Activated naive CD4-positive, alpha-beta T cell treated with anti-CD3 and anti-CD28 coated beads, Interleukin-2, amount 50 U/mL, for 16 hours (primary cell): ENCODE results near the gene SLCO3A1.

Experiments
- DNase-seq: peaks from one replicate; pipeline ENCODE4 v3.0.0-alpha.2; 2020

Gene SLCO3A1

DNA sequence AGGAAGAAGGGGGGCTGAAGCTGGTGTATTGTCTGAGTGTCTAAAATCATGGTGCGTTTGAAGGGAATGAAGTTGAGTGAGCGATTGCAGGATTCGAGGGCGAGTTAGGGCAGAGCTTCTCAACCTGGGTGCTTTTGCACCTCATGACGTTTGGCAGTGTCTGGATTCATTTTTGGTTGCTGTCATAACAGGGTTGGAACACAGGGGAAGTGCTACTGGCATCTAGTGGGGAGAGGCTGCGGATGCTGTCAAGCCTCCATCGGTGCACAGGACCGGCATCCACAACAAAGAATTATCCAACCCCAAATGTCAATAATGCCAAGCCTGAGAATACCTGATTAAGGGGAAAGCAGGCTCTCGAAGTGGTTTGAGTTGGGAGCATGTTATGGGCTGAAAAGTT, 120.0 kb downstream of the SLCO3A1 start:
- no peak for DNase-seq

DNA sequence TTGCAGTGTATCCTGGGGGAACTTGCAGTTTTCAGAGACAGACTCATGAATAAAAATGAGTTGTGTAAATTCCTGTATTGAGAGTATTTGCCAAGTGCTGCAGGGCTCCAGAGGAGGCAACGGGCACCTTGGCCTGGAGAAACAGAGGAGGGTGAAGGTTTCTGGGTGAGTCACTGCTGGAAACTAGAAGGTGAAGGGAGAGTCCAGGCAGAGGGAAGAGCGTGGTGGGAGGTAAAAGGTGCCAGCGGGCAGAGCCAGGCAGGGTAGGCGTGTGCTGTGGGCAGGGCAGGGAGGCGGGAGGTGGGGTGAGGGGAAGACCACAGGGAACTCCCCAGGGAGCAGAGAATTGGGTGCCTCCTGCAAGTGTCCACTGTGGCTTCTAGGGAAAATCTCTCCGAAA, 120.8 kb downstream of the SLCO3A1 start:
- DNase-seq: no peak

DNA sequence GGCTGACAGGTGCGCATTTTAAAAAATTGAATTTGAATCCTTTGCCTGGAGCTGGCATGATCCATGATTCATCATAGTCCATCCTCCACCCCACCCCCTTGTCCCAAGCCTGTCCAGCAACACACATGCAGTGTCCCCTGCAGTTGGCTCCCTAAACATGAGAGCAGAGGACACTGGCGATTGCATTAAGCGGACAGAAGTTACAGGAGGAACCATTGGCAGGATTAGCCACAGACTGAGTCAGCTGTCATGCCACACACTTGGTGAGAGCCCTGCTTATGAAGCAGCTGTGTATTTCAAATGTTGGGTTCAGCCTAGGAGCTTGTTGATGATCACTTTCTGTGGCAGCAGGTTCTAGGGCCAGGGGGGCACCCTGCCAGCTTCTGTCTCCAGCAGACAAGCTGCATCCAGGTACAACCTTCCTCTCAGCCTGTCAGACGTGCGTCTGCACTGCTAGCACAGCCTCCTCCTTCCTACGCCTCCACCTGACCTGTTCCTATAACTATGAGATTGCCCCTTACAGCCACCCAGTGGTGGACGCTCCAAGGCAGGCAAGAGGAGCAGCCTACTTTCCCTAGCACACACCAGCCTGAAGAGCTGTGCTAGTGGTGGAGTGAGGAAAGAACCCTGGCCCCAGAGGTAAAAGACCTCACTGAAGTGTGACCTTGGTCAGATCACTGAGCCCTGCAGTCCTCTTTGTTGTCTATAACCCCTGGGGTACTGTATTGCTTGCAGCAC, 121.9 kb downstream of the SLCO3A1 start:
- no peak for DNase-seq

DNA sequence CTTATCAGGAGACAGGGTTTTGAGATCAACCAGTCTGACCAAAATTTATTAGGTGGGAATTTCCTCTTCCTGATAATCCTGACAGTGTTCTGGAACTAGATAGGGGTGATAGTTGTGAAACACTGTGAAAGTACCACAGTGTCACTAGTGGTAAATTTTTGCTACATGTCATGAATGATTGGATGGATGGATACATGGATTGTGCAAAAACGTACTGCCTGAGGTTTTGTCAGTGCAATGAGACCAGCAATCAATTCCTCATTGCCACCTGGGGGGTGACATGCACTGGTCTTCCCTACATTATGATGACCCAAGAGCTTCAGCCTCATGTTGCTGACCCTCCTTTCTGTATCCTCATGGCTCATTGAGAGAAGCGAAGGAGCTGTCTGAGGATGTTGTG, 123.5 kb downstream of the SLCO3A1 start:
- DNase-seq: no peak

DNA sequence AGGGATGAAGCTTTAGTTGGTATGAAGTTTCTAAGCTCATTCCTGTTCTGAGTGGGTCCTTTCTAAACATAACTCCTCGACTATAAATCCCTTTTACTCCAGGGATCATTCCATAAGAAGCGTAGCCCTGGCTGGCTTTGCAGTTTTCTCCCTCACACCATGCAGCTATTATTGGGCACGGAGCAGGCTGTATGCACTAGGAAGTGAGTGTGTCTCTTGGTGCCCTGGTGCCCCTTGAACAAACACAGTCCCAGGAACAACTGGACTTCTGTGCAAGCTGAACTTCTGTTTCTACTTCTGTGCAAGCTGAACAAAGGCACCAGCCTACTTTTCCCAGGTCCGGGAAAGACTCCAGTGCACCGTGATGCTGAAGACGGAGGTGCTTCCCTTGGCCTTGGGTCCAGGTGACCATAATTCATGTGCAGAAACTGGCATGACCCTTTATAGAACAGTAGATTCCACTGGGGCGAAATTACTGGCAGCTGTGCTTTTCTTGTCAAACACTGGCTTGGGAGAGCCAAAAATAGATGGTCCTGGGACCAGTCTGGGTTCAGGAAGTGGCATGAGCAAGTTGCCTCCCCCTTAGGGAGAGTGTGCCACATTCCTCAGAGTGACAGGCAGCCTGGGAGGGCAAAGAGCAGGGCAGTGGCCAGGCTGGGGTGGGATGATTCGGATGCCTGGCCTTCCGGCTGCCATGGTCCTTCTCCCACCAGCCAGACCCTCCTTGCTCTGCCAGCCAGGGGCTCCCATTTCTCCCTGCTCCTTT, 127.2 kb downstream of the SLCO3A1 start:
- DNase-seq: no peak

DNA sequence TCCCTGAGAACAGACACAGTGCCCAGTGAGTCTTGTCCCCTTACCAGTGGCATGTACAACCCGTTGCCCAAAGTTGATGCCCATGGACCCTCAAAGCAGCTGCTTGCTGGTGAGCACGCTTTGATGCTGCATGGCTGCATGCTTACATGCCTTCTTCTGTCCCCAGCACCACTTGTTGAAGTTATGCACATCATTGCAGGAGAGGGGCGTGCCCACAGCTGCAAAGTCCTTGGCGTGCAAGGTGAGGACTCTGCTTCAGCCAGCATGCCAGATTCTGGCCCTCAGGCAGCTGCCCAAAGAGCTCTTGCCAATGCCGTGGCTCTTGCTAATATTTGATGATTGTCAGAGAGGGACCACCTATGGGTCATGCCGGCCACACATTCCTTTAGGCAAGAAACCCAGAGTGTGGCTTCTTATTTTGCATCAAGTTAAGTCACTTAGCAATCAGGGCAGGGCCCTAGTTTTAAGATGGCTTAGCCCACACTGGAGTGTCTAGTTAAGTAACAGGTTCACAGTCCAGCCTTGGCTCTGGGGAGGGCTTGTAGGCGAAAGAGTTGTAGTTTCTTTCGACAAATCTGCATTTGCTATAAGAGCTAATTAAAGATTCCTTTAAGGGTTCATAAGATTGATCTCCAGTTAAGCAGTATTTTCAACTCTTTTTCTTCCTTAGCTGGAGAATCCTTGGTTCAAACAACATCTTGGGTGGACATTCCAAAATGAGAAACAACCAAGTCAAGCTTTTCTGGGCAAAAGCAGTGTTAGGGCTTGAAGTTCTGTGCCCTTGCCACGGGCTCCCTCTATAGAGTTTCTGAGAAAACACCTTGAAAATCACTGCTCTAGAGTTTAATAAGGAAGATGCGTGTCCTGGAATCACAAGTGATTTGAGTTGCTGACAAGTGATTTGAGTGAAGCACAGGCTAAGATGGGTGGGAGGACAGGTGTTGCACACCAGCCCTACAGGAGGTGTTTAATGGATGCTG, 128.6 kb downstream of the SLCO3A1 start:
- DNase-seq: no peak

DNA sequence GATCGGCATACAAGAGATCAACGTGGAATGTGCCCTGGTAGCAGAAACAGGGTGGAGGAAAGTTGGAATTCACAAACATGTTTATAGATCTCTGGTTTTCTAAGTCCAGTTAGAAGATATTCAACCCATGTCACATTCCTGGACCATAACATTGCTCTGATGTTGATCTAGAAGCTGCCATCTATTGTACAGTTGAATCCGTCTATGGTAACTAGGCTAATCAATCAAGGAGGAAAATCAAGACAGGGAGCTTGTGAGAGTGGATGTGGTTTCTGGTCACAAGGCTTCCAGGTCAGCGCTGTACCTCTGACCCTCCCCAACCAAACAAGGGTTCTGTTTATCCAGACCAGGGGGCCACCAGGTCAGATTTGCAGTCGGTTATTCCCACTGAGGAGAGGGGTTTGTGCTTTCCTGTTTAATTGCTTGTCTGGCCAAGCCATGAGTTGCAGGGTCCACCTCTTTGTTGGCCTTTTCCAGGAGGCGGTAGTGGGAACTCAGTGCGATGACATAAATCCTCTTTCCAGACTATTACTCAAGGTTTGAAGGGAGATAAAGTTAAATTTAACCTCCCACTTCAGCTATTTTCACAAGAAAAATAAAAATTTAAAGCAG, 130.3 kb downstream of the SLCO3A1 start:
- DNase-seq: no peak

DNA sequence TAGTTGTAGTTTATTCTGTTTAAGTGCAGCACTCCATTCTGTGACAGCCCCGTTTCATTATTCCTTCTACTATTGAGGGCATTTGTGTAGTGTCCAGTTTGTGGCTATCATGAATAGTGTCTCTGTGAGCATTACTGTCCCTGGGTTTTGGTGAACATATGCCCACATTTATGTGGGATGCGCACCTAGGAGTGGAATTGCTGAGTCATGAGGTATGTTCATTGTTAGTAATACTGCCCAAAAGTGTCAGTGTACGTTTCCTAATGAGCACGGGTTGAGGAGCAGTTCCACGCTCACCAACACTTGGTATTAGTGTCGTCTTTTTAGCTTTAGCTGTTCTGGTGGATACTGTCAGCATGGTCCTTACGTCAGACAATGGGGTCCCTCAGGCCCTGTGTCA, 131.8 kb downstream of the SLCO3A1 start:
- no peak for DNase-seq

DNA sequence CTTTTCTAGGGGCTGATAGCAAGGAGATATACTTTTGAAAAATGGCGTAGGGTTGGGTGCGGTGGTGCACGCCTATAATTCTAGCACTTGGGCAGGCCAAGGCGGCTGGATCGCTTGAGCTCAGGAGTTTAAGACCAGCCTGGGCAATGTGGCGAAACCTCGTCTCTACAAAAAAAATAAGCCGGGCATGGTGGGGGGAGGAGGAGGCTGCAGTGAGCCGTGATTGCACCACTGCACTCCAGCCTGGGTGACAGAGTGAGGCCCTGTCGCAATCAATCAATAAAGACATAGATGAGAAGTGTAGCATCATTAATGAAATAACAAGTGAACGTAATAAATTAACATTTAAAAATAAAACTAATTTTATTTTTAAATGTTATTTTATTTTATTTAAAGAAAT, 134.6 kb downstream of the SLCO3A1 start:
- DNase-seq: no peak

DNA sequence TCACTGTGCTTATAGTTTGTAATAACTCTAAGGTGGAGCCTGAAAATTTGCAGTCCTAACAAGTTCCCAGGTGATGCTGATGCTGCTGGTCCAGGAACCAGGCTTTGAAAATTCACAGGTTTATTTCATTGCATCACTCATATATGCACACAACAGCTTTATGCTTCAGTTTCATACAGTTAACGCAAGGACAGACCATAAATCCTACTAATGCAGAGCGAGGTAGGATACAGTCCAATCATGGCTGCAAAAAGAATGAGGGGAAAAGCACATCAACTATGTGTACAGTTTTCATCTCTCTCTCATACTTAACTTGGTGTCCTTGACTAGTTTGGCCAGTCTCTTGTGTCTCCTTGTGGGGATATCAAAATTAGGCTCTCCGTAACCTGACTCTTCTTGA, 135.1 kb downstream of the SLCO3A1 start:
- DNase-seq: no peak

DNA sequence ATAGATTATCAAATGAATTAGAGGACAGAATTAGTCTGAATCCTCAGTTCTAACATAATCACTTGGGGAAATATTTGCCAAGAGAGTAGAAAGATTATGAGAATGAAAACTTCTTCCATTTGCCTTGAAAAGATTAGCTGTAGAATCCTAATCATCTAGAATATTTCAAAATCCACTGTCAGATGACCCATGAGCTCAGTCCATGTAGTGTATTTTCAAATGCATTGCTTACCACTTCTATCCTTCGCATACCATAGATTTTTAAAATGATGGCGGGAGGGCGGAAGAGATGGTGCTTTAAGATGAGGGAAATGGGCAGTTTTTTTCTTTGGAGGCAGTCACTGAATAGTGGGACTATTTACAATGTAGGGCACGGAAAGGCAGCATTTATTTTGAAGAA, 136.3 kb downstream of the SLCO3A1 start:
- DNase-seq: no peak

DNA sequence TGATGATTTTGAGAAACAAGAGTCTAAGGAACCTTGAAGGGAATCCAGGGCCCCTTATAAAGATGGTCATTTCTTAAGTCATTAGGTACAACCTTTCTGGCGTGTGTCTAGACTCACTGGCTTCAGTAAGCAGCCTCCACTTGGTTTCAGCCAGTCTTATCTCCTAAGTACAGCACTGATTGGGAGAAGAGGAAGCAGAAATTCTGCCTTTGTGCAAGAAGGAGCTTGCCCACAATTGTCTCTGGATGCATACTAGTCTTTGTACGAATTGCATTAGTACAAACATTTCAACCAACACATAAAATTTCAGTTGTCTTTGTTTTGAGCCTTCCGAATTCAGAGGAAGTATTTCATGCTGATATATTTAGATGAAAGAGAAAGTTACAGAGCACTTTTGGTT, 139.4 kb downstream of the SLCO3A1 start:
- DNase-seq: no peak

DNA sequence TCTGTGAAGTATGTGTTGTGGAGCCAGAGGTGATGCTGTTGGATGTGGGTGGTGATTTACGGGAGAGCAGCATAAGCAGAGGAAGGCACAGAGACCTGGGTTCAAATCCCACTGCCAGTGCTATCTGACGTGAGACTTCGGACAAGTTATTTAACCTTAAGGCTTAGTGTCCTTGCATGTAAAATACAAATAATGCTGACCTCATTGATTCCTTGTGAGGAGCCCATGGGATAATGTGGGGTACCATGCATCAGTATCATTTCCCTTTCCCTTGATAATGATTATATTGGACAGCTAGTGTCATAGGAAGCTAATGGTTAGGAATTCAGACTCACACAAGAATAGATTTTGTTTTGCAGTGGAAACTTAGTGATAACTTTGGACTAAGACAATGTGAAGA, 141.6 kb downstream of the SLCO3A1 start:
- no peak for DNase-seq

DNA sequence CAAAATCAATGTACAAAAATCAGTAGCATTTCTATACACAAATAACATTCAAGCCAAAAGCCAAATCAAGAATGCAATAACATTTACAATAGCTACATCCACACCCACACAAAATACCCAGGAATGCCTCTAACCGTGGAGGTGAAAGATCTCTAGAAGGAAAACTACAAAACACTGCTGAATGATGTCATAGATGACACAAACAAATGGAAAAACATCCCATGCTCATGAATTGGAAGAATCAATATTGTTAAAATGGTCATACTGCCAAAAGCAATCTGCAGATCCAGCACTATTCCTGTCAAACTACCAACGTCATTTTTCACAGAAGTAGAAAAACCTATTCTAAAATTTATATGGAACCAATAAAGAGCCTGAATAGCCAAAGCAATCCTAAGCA, 143.7 kb downstream of the SLCO3A1 start:
- no peak for DNase-seq

DNA sequence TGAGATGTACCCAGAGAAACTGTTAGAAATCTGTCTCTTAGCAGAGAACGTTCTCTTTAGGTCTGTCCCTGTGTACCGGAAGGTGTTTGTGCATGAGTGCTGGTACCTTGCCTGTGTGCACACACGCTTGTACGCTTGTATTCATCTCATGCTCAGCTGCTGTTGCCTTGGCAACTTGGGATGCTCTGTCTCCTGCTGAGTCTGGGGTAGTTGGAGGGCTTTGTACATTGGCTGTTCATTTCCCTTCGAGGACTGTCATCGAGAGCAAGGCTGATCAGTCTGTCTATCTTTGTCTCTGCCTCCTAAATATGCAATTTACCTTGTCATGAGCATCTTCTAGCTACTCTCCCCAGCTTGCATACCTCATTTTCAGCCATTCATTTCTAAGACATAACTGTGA, 147.2 kb downstream of the SLCO3A1 start:
- DNase-seq: no peak

DNA sequence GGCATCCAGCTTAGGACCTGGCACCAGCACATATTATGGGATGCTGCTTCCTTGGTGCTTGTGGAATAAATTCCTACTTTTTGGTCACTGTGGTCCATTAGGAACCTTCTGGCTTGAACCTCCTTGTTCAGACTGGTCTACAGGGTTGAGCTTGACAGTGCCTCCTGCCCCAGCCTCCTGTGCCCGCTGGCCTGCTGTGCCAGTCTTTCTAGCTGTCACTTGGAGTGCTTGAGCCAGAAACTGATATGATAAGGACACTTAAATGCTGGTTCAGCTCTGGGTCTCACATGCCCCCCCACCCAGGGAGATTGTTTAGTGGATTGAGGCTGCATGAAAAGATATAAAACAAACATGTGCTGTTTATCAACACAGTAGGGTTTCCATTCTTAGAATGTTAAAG, 147.8 kb downstream of the SLCO3A1 start:
- DNase-seq: no peak

DNA sequence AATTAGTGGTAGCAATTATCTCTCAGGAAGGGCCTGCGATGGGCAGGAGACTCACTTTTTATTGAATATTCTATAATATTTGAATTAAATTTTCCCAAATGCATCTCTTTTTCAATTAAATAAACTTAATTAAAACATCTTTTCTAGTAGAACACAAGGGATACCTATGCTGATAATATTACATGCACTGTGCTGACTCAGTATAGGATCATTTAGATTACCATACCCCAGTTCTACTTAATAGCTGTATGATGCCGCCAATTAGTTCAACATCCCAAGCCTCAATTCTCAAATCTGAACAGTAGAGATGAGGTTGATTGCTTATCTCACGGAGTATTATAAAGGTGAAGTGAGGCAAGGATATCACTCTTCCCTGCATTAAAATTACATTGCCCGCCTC, 149.2 kb downstream of the SLCO3A1 start:
- DNase-seq: no peak

DNA sequence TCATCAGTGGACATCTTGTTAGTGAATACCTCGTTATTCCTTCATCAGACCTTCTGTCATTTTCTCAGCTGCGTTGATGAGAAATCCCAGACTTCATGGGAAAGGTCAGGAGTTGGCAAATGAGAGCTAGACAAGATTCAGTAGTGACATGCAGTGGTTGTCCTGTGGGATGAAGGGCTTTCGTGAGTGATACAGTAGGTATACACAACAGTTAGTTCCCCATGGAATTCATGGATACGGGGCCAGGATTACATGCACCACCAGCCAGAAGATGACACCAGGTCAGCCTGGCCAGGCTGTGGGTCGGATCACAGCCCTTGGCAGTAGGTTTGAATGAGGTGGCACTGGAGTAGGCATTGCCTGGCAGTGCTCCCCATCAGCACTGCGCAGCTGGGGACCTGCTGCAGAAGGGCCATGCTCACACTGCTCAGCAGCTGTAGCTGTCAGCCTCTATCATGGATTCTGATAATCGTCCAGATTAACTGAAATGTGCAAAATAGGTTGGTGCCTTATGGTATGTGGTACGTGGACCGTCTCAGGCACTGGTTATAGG, 150.1 kb downstream of the SLCO3A1 start:
- no peak for DNase-seq

DNA sequence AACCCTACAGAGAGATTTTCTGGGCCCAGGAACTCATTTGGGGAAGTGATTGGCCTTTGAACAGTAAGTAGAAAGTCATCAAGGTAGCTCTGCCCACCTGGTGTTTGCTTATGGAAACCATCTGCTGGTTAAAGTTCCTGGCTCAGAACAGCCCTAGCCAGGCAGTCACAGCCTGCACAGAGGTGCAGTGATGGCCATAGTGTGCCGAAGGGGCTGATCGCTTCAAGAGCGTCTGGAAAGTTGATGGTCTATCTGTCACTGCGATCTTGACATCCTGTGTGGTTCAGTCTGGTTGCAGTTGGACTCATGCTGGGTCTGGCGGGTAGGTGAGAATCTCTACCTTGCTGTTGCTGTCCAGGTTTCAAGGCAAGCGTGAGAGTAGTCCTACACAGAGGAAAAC, 151.6 kb downstream of the SLCO3A1 start:
- DNase-seq: no peak

DNA sequence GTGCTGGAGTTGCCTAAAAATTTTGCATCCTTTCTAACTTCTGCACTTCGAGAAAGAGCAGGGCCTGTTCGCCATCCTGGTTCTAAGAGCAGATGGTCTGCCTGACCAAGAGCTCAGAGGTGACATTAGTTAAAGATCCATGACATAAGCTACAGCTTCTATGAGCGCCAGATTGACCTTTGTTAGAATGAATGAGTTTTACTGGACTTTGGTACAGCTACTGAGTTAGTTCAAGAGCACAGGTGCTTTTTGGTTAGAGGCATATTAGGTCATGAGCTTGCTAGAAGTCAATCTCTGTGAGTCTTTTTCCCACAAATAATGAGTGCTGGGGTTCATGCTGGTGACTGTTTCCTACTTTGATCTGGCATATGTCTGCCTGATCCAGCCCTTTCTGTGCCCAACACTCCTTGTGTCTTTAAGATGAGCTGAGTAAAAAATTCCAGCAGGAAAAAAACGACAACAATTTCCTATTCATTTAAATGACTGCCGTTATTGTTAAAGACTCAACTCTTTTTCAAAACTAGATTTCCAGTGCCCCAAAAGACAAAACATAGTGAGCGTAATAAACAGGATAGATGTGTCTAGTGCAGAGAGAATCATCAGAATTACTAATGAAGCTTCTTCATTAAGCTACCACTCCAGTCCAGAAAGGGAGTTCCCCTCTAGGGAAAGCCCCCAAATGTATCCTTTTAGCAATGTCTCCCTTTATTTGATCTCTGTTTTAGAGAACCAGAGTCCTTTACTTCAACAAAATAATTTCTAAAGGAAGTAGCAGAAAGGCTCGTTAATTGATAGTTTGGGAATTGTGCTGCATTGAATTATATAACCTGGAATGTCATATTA, 152.9 kb downstream of the SLCO3A1 start:
- no peak for DNase-seq

DNA sequence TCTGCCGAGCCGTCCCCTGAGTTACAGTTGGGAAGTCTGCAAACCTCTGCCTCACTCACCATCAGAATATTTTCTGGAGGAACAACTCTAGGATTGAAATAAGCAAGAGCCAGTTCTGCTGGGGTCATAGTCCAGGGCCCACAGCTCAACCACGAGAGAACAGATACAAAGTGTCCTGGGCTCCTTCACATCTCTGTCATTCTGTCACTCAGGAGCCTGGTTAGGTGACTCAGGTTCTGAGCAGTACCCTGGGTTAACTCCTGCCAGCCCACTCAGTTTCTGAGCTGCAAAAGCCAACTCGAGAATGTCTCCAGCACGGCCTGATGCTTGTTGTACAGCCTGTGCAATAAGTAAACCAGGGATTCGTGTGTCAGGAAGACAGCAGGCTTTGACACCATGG, 155.7 kb downstream of the SLCO3A1 start:
- DNase-seq: peak; percentile 25
